Medulla oblongata (tissue), 1 donor: ENCODE results near the gene ARID1B.

ENCODE experiments used
- DNase-seq: peaks from one replicate; pipeline ENCODE4 v3.0.0-alpha.2; 2015; ENCODE audit errors: extremely low spot score

The ARID1B gene

DNA sequence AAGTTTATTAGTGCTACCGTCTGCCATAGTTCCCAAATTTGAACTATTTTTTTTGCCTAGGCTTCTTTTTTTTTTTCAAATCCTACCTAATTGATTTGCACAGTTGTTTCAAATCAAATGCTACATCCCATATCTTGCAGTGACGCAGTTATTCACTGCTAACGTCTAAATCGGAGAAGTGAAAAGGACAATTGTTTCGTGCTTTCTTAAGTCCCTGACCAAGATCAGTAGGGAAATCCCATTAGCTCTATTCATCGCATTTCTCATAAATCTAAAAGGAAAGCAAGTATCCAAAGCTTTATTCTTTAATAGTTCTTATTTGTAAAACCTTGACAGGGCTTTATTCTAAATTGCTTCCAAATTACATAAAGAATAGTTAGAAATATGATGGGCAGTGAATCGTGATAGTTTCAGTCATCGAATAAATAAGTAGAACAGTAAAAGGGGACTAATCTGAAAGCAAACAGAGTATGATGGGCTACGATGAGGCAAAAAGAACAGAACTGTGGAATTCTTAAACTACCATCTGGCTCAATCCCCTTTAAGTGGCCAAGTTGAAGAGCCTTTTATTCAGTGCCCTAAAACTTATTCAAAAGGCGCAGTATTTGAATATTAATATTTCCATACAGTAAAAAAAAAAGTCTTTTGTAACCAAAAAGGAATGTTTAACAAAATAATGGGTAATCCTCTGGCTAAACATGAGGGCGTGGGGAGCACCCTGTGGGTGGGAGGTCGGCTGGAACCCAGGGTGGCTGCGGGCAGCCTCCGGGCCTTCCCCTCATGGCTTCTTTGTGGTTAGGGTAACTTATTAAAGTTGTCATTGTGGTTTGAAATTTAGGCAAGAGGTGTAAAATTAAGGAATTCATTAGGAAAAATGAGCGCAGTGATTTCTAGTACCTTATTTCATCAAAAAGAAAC is 3.0 kb upstream of the ARID1B start:
- DNase-seq: no peak

GRCh38 chr6:156774863-156775405 is 2.2 kb upstream of the ARID1B start:
- DNase-seq: peak; percentile 64

GRCh38 chr6:156775717-156776116 is 1.5 kb upstream of the ARID1B start:
- DNase-seq: peak; percentile 43

DNA sequence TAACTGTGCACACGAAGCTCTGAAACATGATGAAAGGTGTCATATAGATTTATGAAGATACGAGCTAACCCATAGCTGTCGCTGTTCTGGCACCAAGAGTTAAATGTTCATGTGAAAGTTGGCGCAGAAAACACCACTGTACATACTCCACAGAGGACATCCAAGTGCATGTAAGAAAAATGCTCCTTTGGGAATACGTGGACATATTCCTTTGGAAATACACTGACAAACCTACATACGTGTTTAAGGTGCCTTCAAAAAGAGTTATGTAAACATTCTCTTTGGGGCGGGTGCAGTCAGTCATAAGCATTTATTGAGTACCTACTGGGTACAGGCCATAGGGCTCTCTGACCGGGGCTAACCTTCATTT is 723 bp upstream of the ARID1B start:
- no peak for DNase-seq

GRCh38 chr6:156777577-156778453 is 637 bp downstream of the ARID1B start:
- peak; percentile 48 for DNase-seq

GRCh38 chr6:156778454-156779205 is 1.5 kb downstream of the ARID1B start:
- DNase-seq: no peak

DNA sequence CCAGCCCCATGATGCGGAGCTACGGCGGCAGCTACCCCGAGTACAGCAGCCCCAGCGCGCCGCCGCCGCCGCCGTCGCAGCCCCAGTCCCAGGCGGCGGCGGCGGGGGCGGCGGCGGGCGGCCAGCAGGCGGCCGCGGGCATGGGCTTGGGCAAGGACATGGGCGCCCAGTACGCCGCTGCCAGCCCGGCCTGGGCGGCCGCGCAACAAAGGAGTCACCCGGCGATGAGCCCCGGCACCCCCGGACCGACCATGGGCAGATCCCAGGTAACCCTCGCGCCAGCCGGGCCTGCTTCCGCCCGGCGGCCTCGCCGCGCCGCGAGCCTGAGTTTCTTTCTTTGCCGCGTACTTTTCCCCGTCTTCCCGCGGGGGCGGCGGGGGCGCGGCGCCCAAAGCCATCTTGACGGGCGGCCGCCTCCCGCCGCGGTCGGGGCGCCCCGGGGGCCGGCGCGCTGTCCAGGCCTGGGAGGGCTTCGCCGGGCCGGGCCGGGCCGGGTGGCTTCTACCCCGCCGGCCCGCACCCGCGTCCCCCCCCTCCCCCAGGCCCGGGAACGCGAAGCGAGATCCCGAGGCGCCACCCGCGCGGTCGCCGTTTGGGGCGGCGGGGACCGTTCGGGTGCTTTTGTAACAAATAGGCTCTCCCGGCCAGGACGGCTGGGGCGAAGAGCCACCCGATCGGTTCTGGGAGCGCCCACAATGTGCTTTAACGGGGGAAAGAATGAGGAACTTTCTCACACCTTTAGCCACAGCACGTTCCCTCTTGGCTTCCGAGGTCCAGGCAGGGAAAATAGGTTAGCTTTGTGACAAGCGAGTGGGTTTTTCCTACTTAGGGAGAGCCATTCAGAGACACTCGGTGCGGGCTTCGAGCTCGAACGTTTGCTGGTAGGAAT is 2.3 kb downstream of the ARID1B start:
- peak; percentile 61 for DNase-seq

GRCh38 chr6:156780102-156780641 is 3.0 kb downstream of the ARID1B start:
- peak; percentile 94 for DNase-seq

GRCh38 chr6:156780962-156781853 is 4.0 kb downstream of the ARID1B start:
- no peak for DNase-seq

GRCh38 chr6:156781861-156782631 is 4.9 kb downstream of the ARID1B start:
- no peak for DNase-seq

DNA sequence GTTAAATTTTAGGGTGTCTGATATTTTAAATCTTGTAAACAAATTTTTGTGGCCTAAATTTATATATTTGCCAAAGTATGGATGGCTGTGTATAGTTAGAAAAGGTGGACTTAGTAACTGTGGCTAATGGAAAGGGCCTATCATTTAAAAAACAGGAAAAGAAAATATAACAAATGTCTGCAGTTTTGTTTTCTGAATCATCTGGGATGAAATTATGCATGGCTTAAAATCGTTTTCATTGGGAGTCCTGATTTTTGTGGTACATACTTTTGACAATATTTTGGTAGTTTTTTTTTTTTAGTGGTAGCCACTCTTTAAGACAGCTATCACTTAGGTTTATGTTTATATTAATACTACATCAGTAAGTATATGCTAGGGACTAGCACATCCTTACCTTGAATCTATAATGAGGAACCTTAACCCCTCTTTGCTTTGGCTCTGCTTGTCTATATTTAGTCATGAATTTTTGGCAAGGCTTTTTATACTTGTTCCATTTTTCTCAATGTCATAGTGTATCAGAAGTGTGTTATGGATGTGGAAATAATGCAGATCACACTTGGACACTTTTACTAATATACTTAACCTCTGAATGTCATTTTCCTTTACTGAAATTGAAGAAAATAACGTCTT is 5.6 kb downstream of the ARID1B start:
- no peak for DNase-seq

DNA sequence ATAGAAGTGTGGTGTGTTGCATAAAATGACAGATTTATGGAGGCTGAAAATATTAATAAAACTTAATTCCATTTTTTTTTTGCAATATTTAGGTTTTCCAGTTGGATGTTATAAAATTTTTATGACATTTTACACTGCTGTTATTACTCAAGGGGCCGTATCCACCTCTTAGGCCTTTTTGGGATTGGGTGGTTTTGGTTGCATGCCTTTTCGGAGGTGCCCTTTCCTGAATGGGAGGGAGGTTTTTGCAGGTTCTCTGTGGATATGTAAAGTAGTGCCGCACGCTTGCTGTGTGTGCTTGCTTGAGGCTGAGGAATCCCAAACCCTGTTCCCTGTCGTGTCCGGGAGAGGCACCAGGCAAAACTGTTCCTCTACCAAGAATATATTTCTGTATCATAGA is 6.8 kb downstream of the ARID1B start:
- DNase-seq: no peak

GRCh38 chr6:156786652-156787051 is 9.5 kb downstream of the ARID1B start:
- no peak for DNase-seq

GRCh38 chr6:156787569-156788492 is 10.7 kb downstream of the ARID1B start:
- no peak for DNase-seq

GRCh38 chr6:156789081-156789943 is 12.1 kb downstream of the ARID1B start:
- DNase-seq: no peak

DNA sequence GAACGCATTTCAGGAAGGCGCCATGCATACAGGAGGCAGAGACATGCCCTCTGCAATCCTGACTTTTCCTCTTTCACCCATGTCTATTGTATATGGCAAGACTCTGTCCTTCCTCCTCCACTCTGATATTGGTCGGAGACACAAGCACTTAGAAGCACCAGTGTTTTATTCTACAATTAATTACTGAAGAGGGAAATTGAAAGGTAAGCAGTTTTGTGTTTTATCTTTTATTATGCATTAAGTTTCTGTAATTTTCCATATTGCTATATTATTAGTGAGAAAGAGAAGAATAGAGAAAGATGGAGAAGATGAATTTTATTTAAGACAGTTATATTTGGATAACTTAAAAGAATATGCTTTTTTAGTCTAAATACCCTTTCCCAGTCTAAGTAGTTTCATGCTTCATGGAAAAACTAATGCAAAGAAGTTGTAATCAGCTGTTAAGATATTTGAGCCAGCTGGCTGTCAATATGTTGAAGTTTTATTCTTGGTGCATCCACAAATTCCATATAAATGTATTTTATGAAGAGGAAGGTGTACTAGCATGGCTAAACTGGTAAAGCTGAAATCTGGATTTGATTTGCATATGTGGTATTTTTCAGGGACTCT is 13.6 kb downstream of the ARID1B start:
- DNase-seq: no peak
